Erythroblast (primary cell): Measurements from ENCODE around the gene MED22.

ENCODE experiments used
- GATA1 ChIP-seq: IDR thresholded peaks from 2 replicates; pipeline ENCODE4 v1.6.1; 2011; ENCODE audit warnings: low read depth, mild to moderate bottlenecking, control low read depth, low read length, moderate library complexity
- POLR2A ChIP-seq: IDR thresholded peaks from 2 replicates; pipeline ENCODE4 v1.6.1; 2011; ENCODE audit warnings: mild to moderate bottlenecking, low read length

GRCh38 chr9:133320421-133320881 is 27.5 kb downstream of the MED22 start:
- no peak for TF ChIP-seq POLR2A
- TF ChIP-seq GATA1 = no peak
